Rectal smooth muscle tissue (tissue), 1 donor: ENCODE results near the gene ZNF862.

Source experiments
- H3K27ac ChIP-seq: one replicate; pipeline ENCODE4 v1.7.0; 2013; ENCODE audit warnings: low read depth, low read length, inconsistent platforms
- H3K27me3 ChIP-seq: one replicate; pipeline ENCODE4 v1.7.0; 2013; ENCODE audit warnings: low read length; ENCODE audit not compliant: control insufficient read depth, insufficient read depth
- H3K36me3 ChIP-seq: one replicate; pipeline ENCODE4 v1.7.0; 2013; ENCODE audit warnings: low read length; ENCODE audit not compliant: control insufficient read depth, insufficient read depth
- H3K4me1 ChIP-seq: one replicate; pipeline ENCODE4 v1.7.0; 2013; ENCODE audit warnings: low read length; ENCODE audit not compliant: control insufficient read depth, insufficient read depth
- H3K4me3 ChIP-seq: one replicate; pipeline ENCODE4 v1.7.0; 2013; ENCODE audit warnings: low read length
- H3K9ac ChIP-seq: one replicate; pipeline ENCODE4 v1.7.0; 2013; ENCODE audit warnings: low read length

The ZNF862 gene

GRCh38 chr7:149821191-149822148 is 16.7 kb upstream of the ZNF862 start:
- Histone ChIP-seq H3K9ac (no peak overlapping the region), H3K36me3 (no peaks in the 10 kb centered on the region), H3K4me1 (no peaks in the 10 kb centered on the region), H3K27ac (no peak overlapping the region), H3K4me3 (no peak overlapping the region), H3K27me3 (peaks cover 2% of the 10 kb centered on the region)

- Histone ChIP-seq H3K36me3 (no peaks in the 10 kb centered on the region), H3K4me1 (no peaks in the 10 kb centered on the region), H3K27ac (no peak overlapping the region)
Observed at GRCh38 chr7:149822353-149822943, 15.7 kb upstream of the ZNF862 start.

GRCh38 chr7:149823191-149823630 is 15.0 kb upstream of the ZNF862 start:
- no peak overlapping the region for H3K9ac ChIP-seq
- no peaks in the 10 kb centered on the region for H3K4me1 ChIP-seq
- H3K27ac ChIP-seq: no peak overlapping the region
- H3K27me3 ChIP-seq: peaks cover 2% of the 10 kb centered on the region
- no peak overlapping the region for H3K4me3 ChIP-seq
- no peaks in the 10 kb centered on the region for H3K36me3 ChIP-seq

More at GRCh38 chr7:149822353-149822943, 15.7 kb upstream of the ZNF862 start:
- H3K27me3 ChIP-seq: peaks cover 2% of the 10 kb centered on the region
- H3K4me3 ChIP-seq: no peak overlapping the region
- H3K9ac ChIP-seq: no peak overlapping the region

- no peak overlapping the region for H3K27ac ChIP-seq
- no peaks in the 10 kb centered on the region for H3K36me3 ChIP-seq
- H3K4me1 ChIP-seq: no peaks in the 10 kb centered on the region
- H3K4me3 ChIP-seq: no peak overlapping the region
- H3K27me3 ChIP-seq: peaks cover 2% of the 10 kb centered on the region
- H3K9ac ChIP-seq: no peak overlapping the region
Observed at GRCh38 chr7:149823631-149824199, 14.5 kb upstream of the ZNF862 start.

- Histone ChIP-seq H3K9ac (no peak overlapping the region), H3K4me1 (no peaks in the 10 kb centered on the region), H3K27ac (no peak overlapping the region), H3K27me3 (peaks cover 2% of the 10 kb centered on the region), H3K36me3 (no peaks in the 10 kb centered on the region), H3K4me3 (no peak overlapping the region)
Observed at GRCh38 chr7:149824301-149824741, 13.9 kb upstream of the ZNF862 start.

GRCh38 chr7:149824748-149825566 is 13.2 kb upstream of the ZNF862 start:
- Histone ChIP-seq H3K4me1 (no peaks in the 10 kb centered on the region), H3K9ac (no peak overlapping the region), H3K27me3 (peaks cover 2% of the 10 kb centered on the region), H3K36me3 (no peaks in the 10 kb centered on the region), H3K27ac (no peak overlapping the region), H3K4me3 (no peak overlapping the region)

GRCh38 chr7:149825567-149826343 is 12.4 kb upstream of the ZNF862 start:
- H3K36me3 ChIP-seq: no peaks in the 10 kb centered on the region
- H3K27me3 ChIP-seq: peaks cover 4% of the 10 kb centered on the region
- H3K4me1 ChIP-seq: no peaks in the 10 kb centered on the region
- no peak overlapping the region for H3K4me3 ChIP-seq
- H3K9ac ChIP-seq: no peak overlapping the region
- H3K27ac ChIP-seq: no peak overlapping the region

- Histone ChIP-seq H3K4me3 (no peak overlapping the region), H3K36me3 (no peaks in the 10 kb centered on the region), H3K9ac (no peak overlapping the region), H3K4me1 (no peaks in the 10 kb centered on the region), H3K27ac (no peak overlapping the region), H3K27me3 (peaks cover 5% of the 10 kb centered on the region)
Observed at GRCh38 chr7:149826344-149827088, 11.7 kb upstream of the ZNF862 start.

- Histone ChIP-seq H3K9ac (no peak overlapping the region), H3K27ac (no peak overlapping the region), H3K4me1 (no peaks in the 10 kb centered on the region), H3K4me3 (no peak overlapping the region), H3K36me3 (no peaks in the 10 kb centered on the region), H3K27me3 (peaks cover 5% of the 10 kb centered on the region)
Observed at GRCh38 chr7:149827089-149827981, 10.8 kb upstream of the ZNF862 start.
